IPS DF 4.7 (cell line): ENCODE measurements around the gene PGK1.
"Not testable (repeated sequence)": the region's sequence is repeated elsewhere in the genome, so short reads cannot be mapped to it uniquely, and the experiment has no call there.

ENCODE experiments used
- DNase-seq: peaks from one replicate; pipeline ENCODE4 v3.0.0-alpha.2; 2013; ENCODE audit warnings: low spot score; ENCODE audit errors: extremely low read depth

Gene PGK1

GRCh38 chrX:78111140-78111931, 7.3 kb downstream of the PGK1 start:
- no peak for DNase-seq

GRCh38 chrX:78116365-78116764, 12.3 kb downstream of the PGK1 start:
- DNase-seq, result no peak

GRCh38 chrX:78116766-78117165, 12.7 kb downstream of the PGK1 start:
- DNase-seq, result no peak

- DNase-seq, result no peak
These were observed 14.6 kb downstream of the PGK1 start for GRCh38 chrX:78118628-78119027.

GRCh38 chrX:78119521-78120227, 15.6 kb downstream of the PGK1 start:
- no peak for DNase-seq

GRCh38 chrX:78123190-78123589, 19.1 kb downstream of the PGK1 start:
- no peak for DNase-seq

GRCh38 chrX:78124307-78124706, 20.3 kb downstream of the PGK1 start:
- no peak for DNase-seq

GRCh38 chrX:78125148-78125547, 21.1 kb downstream of the PGK1 start:
- DNase-seq, result no peak

GRCh38 chrX:78125781-78126180, 21.7 kb downstream of the PGK1 start:
- DNase-seq, result not testable (repeated sequence)

GRCh38 chrX:78129714-78130113, 25.7 kb downstream of the PGK1 start:
- DNase-seq, result no peak

- DNase-seq, result no peak
These were observed 26.3 kb downstream of the PGK1 start for GRCh38 chrX:78130396-78130795.

GRCh38 chrX:78131117-78131516, 27.1 kb downstream of the PGK1 start:
- DNase-seq, result no peak

- DNase-seq, result no peak
These were observed 29.4 kb downstream of the PGK1 start for GRCh38 chrX:78133238-78133960.

GRCh38 chrX:78139160-78140123, 35.4 kb downstream of the PGK1 start, which contains the start of gene TAF9B:
TAF9B (minus strand) TSS chrX:78139650; CDS start chrX:78139611, 39 bp downstream.
- DNase-seq, result no peak

- DNase-seq, result no peak
These were observed 36.2 kb downstream of the PGK1 start for GRCh38 chrX:78140206-78140605.

- DNase-seq, result not testable (repeated sequence)
These were observed 43.0 kb downstream of the PGK1 start for GRCh38 chrX:78147002-78147540.

GRCh38 chrX:78157373-78157772, 53.3 kb downstream of the PGK1 start:
- not testable (repeated sequence) for DNase-seq

- not testable (repeated sequence) for DNase-seq
These were observed 53.8 kb downstream of the PGK1 start for GRCh38 chrX:78157846-78158245.

GRCh38 chrX:78160711-78161110, 56.7 kb downstream of the PGK1 start:
- DNase-seq, result not testable (repeated sequence)

GRCh38 chrX:78163175-78163574, 59.1 kb downstream of the PGK1 start:
- DNase-seq, result not testable (repeated sequence)
